ENCODE data around the gene IFT25. TPM values are rescaled to one million over a fixed set of nuclear protein-coding genes. Genes with fewer than 3 reads are reported as not detected.
A peak's percentile ranks its signal among the peaks of the same experiment; 100 is the strongest.

Gene IFT25
- total RNA-seq, 2 donors from 2014 or later = 15.1 to 16.6 TPM

- intact Hi-C loops (cut with DNase I) = no loop called here
These were observed 16.9 kb upstream of the IFT25 start for GRCh38 chr1:53962395-53962794.

GRCh38 chr1:53959664-53960250 is 14.3 kb upstream of the IFT25 start:
- intact Hi-C loops (cut with DNase I) = loop anchor here in 1 of 2 donors (10.0 kb wide), 1 partner anchor 85 kb away; no protein-coding TSS in a partner anchor
- ATAC-seq (no peak), DNase-seq (no peak)

More at GRCh38 chr1:53962395-53962794, 16.9 kb upstream of the IFT25 start:
- DNase-seq (no peak), ATAC-seq (no peak)

GRCh38 chr1:53957194-53957818 is 11.8 kb upstream of the IFT25 start:
- DNase-seq = no peak
- peak in 1 of 2 donors; percentile 82 for ATAC-seq
- intact Hi-C loops (cut with DNase I) = loop anchor here in 1 of 2 donors (10.0 kb wide), 1 partner anchor 83 kb away; no protein-coding TSS in a partner anchor

GRCh38 chr1:53956308-53957168 is 11.0 kb upstream of the IFT25 start:
- intact Hi-C loops (cut with DNase I) = loop anchor here in 1 of 2 donors (10.0 kb wide), 1 partner anchor 82 kb away; no protein-coding TSS in a partner anchor
- DNase-seq = no peak
- peak in 1 of 2 donors; percentile 18 for ATAC-seq

GRCh38 chr1:53954128-53954527 is 8.6 kb upstream of the IFT25 start:
- intact Hi-C loops (cut with DNase I) = loop anchor here (5.0 to 10.0 kb wide), 2 partner anchors 77 to 79 kb away; no protein-coding TSS in a partner anchor
- no peak for DNase-seq
- no peak for ATAC-seq

- ATAC-seq (no peak), DNase-seq (no peak)
- intact Hi-C loops (cut with DNase I) = loop anchor here (5.0 to 10.0 kb wide), 2 partner anchors 74 to 77 kb away; no protein-coding TSS in a partner anchor
These were observed 6.2 kb upstream of the IFT25 start for GRCh38 chr1:53951697-53952096.

GRCh38 chr1:53949023-53949990 is 3.8 kb upstream of the IFT25 start:
- ATAC-seq (no peak), DNase-seq (no peak)
- intact Hi-C loops (cut with DNase I) = loop anchor here in 1 of 2 donors (5.0 kb wide), 1 partner anchor 62 kb away; the partner anchor contains the start of gene YIPF1

- DNase-seq (no peak), ATAC-seq (no peak)
- intact Hi-C loops (cut with DNase I) = loop anchor here in 1 of 2 donors (5.0 kb wide), 1 partner anchor 61 kb away; the partner anchor contains the start of gene YIPF1
These were observed 2.8 kb upstream of the IFT25 start for GRCh38 chr1:53948291-53948690.

GRCh38 chr1:53947172-53947907 is 1.8 kb upstream of the IFT25 start:
- ATAC-seq = no peak
- intact Hi-C loops (cut with DNase I) = loop anchor here in 1 of 2 donors (5.0 kb wide), 1 partner anchor 60 kb away; the partner anchor contains the start of gene YIPF1
- no peak for DNase-seq

- ATAC-seq = peak; percentile 88 to 91
- intact Hi-C loops (cut with DNase I) = loop anchor here in 1 of 2 donors (5.0 kb wide), 1 partner anchor 59 kb away; the partner anchor contains the start of gene YIPF1
- no peak for DNase-seq
These were observed 1.0 kb upstream of the IFT25 start, which contains the start of gene LRRC42 for GRCh38 chr1:53946252-53947171. LRRC42 (plus strand) TSS chr1:53946350; CDS start chr1:53952000, 5,650 bp downstream.

GRCh38 chr1:53945183-53945432 is 391 bp downstream of the IFT25 start:
- DNase-seq (no peak), ATAC-seq (no peak)
- intact Hi-C loops (cut with DNase I) = loop anchor here in 1 of 2 donors (5.0 kb wide), 1 partner anchor 58 kb away; the partner anchor contains the start of gene YIPF1

- no peak for ATAC-seq
- no peak for DNase-seq
- intact Hi-C loops (cut with DNase I) = loop anchor here in 1 of 2 donors (5.0 kb wide), 1 partner anchor 57 kb away; the partner anchor contains the start of gene YIPF1
These were observed 873 bp downstream of the IFT25 start for GRCh38 chr1:53944469-53945182.

- intact Hi-C loops (cut with DNase I) = no loop called here
- ATAC-seq = no peak
- no peak for DNase-seq
These were observed 1.9 kb downstream of the IFT25 start for GRCh38 chr1:53943490-53944043.

- intact Hi-C loops (cut with DNase I) = no loop called here
- ATAC-seq (no peak), DNase-seq (no peak)
These were observed 2.4 kb downstream of the IFT25 start for GRCh38 chr1:53943090-53943489.

- intact Hi-C loops (cut with DNase I) = no loop called here
- ATAC-seq (no peak), DNase-seq (no peak)
These were observed 3.2 kb downstream of the IFT25 start for GRCh38 chr1:53942127-53942957.
